A549 (cell line): ENCODE measurements around the gene PI4K2B.

Source experiments
- CTCF ChIP-seq: fragments of >200 bp; sonication (Bioruptor Twin); formaldehyde crosslinking; IDR thresholded peaks from 3 replicates; pipeline ENCODE4 v1.5.1; 2016
- FOSL2 ChIP-seq, 2 experiments: fragments of 450-650 bp in 1 of 2; fragments of >200 bp in 1 of 2; sonication (Bioruptor Twin) in 1 of 2; formaldehyde crosslinking; IDR thresholded peaks; 2 replicates each; pipeline versions ENCODE4 v1.5.0 to v1.6.1; 2016 to 2020; ENCODE audit warnings: mild to moderate bottlenecking in 1 of 2, moderate library complexity in 1 of 2
- JUN ChIP-seq, 2 experiments: fragments of >200 bp; sonication (Bioruptor Twin); formaldehyde crosslinking; IDR thresholded peaks; 2 replicates in 1 of 2; 3 replicates in 1 of 2; pipeline ENCODE4 v1.6.1; 2016 to 2017
- MAX ChIP-seq: IDR thresholded peaks from 2 replicates; pipeline ENCODE4 v1.6.1; 2012
- MYC ChIP-seq: IDR thresholded peaks from 2 replicates; pipeline ENCODE4 v1.6.1; 2012; ENCODE audit warnings: mild to moderate bottlenecking, inconsistent platforms, low read length, improper control_type of control experiment, borderline replicate concordance
- ZNF302 ChIP-seq: fragments of 250-450 bp; sonication (Bioruptor Pico); IDR thresholded peaks from 2 replicates; pipeline ENCODE4 v1.9.0; 2021; ENCODE audit warnings: inconsistent platforms, mild to moderate bottlenecking, moderate library complexity

GRCh38 chr4:25310066-25310802 is 76.4 kb downstream of the PI4K2B start:
- no peak for TF ChIP-seq CTCF
- no peak for TF ChIP-seq FOSL2 (IDR thresholded peaks at IDR 0.05)
- TF ChIP-seq FOSL2 (CRISPR knock-in tag; IDR thresholded peaks at IDR 0.05) = no peak
- no peak for TF ChIP-seq MAX
- no peak for TF ChIP-seq MYC
- TF ChIP-seq JUN (IDR thresholded peaks at IDR 0.05) = no peak
- TF ChIP-seq ZNF302 (CRISPR knock-in tag) = no peak
